SK-N-SH (cell line): Measurements from ENCODE around the gene PIKFYVE. TPM values are rescaled to one million over a fixed set of nuclear protein-coding genes. Genes with fewer than 3 reads are reported as not detected.

ENCODE experiments used
- CTCF ChIA-PET: fragments of 300-600, 350-600 bp; formaldehyde crosslinking; extraction: SDS; loops from one replicate; lab custom pipeline; 2021; lab: Yijun Ruan, JAX
- POLR2A ChIA-PET: fragments of 350-600 bp; sonication (Branson Sonifier 250); formaldehyde crosslinking; extraction: SDS; loops from one replicate; lab custom pipeline; 2020; ENCODE audit warnings: antibody characterized with exemption, inconsistent platforms; lab: Yijun Ruan, JAX
- DNase-seq: peaks from one replicate; pipeline ENCODE4 v3.0.0; 2012
- H2AFZ ChIP-seq: fragments of 200-600 bp; sonication (generic); 2 replicates; pipeline ENCODE4 v1.8.1; 2016; ENCODE audit warnings: antibody characterized with exemption, mild to moderate bottlenecking, low read depth
- H3F3A ChIP-seq: fragments of 200-600 bp; sonication (generic); replicated peaks from 2 replicates; pipeline ENCODE3; 2016; ENCODE audit warnings: antibody characterized with exemption, mild to moderate bottlenecking; ENCODE audit not compliant: insufficient read depth
- H3K27ac ChIP-seq, 2 experiments: fragments of 200-500 bp in 1 of 2; fragments of 200-600 bp in 1 of 2; sonication (Bioruptor generic) in 1 of 2; sonication (generic), shearing (Covaris generic) in 1 of 2; 2 replicates each; pipeline versions ENCODE4 v1.5.1 to v1.6.1; 2014 to 2016; ENCODE audit warnings: low read depth in 2 of 2, inconsistent platforms in 1 of 2, low read length in 1 of 2, mild to moderate bottlenecking in 1 of 2, mixed read lengths in 1 of 2
- H3K27me3 ChIP-seq: fragments of 200-600 bp; sonication (generic), shearing (Covaris generic); 2 replicates; pipeline ENCODE4 v1.6.1; 2016; ENCODE audit warnings: mixed run types; ENCODE audit not compliant: insufficient read depth
- H3K36me3 ChIP-seq, 2 experiments: fragments of 200-500 bp in 1 of 2; fragments of 200-600 bp in 1 of 2; sonication (Bioruptor generic) in 1 of 2; sonication (generic) in 1 of 2; replicated peaks in 1 of 2; 2 replicates each; pipeline versions ENCODE3 to v1.5.1; 2014 to 2016; ENCODE audit warnings: low read length in 1 of 2, mild to moderate bottlenecking in 1 of 2; ENCODE audit not compliant: insufficient read depth in 2 of 2, control insufficient read depth in 1 of 2
- H3K4me1 ChIP-seq, 2 experiments: fragments of 200-500 bp in 1 of 2; fragments of 200-600 bp in 1 of 2; sonication (Bioruptor generic) in 1 of 2; sonication (generic), shearing (Covaris generic) in 1 of 2; 2 replicates each; pipeline versions ENCODE4 v1.5.1 to v1.6.1; 2014 to 2016; ENCODE audit warnings: low read depth in 1 of 2, low read length in 1 of 2, mixed run types in 1 of 2; ENCODE audit not compliant: insufficient read depth in 2 of 2, control insufficient read depth in 1 of 2
- H3K4me2 ChIP-seq: fragments of 200-600 bp; sonication (generic), shearing (Covaris generic); 2 replicates; pipeline ENCODE4 v1.6.1; 2017; ENCODE audit warnings: mixed run types
- H3K4me3 ChIP-seq, 2 experiments: fragments of 200-500 bp in 1 of 2; fragments of 200-600 bp in 1 of 2; sonication (Bioruptor generic) in 1 of 2; sonication (generic), shearing (Covaris generic) in 1 of 2; 2 replicates each; pipeline versions ENCODE4 v1.5.1 to v1.8.1; 2014 to 2016; ENCODE audit warnings: low read depth in 2 of 2, inconsistent platforms in 1 of 2, low read length in 1 of 2, mild to moderate bottlenecking in 1 of 2, mixed read lengths in 1 of 2, moderate library complexity in 1 of 2
- H3K79me2 ChIP-seq: fragments of 200-600 bp; sonication (generic); 2 replicates; pipeline ENCODE4 v1.8.1; 2017; ENCODE audit warnings: mild to moderate bottlenecking; ENCODE audit not compliant: insufficient read depth
- H3K9ac ChIP-seq: fragments of 200-600 bp; sonication (generic); 2 replicates; pipeline ENCODE4 v1.6.1; 2017; ENCODE audit warnings: mixed run types
- H3K9me2 ChIP-seq: fragments of 200-600 bp; sonication (generic); 2 replicates; pipeline ENCODE4 v1.6.1; 2017; ENCODE audit warnings: mixed run types
- H3K9me3 ChIP-seq: fragments of 200-600 bp; sonication (generic); 2 replicates; pipeline ENCODE4 v1.6.1; 2017; ENCODE audit warnings: mixed run types, mild to moderate bottlenecking, moderate library complexity
- H4K20me1 ChIP-seq: fragments of 200-600 bp; sonication (generic); 2 replicates; pipeline ENCODE4 v1.6.1; 2017; ENCODE audit warnings: mild to moderate bottlenecking, mixed run types; ENCODE audit not compliant: insufficient read depth
- EP300 ChIP-seq, 2 experiments: IDR thresholded peaks; 2 replicates each; pipeline versions ENCODE4 v1.4.0 to v1.6.1; 2012; ENCODE audit warnings: borderline replicate concordance in 1 of 2, low read depth in 1 of 2, low read length in 1 of 2
- FOXJ3 ChIP-seq: sonication (generic); formaldehyde crosslinking; IDR thresholded peaks from 2 replicates; pipeline ENCODE4 v1.5.1; 2020; ENCODE audit warnings: mild to moderate bottlenecking, missing genetic modification reagents
- GATA2 ChIP-seq: sonication (generic); formaldehyde crosslinking; IDR thresholded peaks from 2 replicates; pipeline ENCODE4 v1.5.0; 2020; ENCODE audit warnings: mild to moderate bottlenecking, missing genetic modification reagents
- MEF2A ChIP-seq: IDR thresholded peaks from 2 replicates; pipeline ENCODE4 v1.4.0; 2012; ENCODE audit warnings: low read depth, borderline replicate concordance
- MXI1 ChIP-seq: IDR thresholded peaks from 2 replicates; pipeline ENCODE4 v1.6.1; 2012; ENCODE audit warnings: mild to moderate bottlenecking, low read depth, low read length, improper control_type of control experiment
- POLR2AphosphoS5 ChIP-seq: IDR thresholded peaks from 2 replicates; pipeline ENCODE4 v1.6.1; 2012; ENCODE audit warnings: low read depth, low read length
- RAD21 ChIP-seq: IDR thresholded peaks from 2 replicates; pipeline ENCODE4 v1.6.1; 2012; ENCODE audit warnings: mild to moderate bottlenecking, low read length
- RFX5 ChIP-seq: IDR thresholded peaks from 2 replicates; pipeline ENCODE4 v1.6.1; 2012; ENCODE audit warnings: mild to moderate bottlenecking, improper control_type of control experiment, low read length
- TEAD4 ChIP-seq: IDR thresholded peaks from 2 replicates; pipeline ENCODE4 v1.4.0; 2012; ENCODE audit warnings: mild to moderate bottlenecking, borderline replicate concordance; ENCODE audit not compliant: insufficient read depth
- WGBS: methylation state at CpG from one replicate; pipeline ENCODE4 v1.1.6; 2017; ENCODE audit warnings: low lambda C conversion rate; 5-methylcytosine and 5-hydroxymethylcytosine counted together
- polyA plus RNA-seq, 3 experiments: library from polyadenylated mRNA; depleted of rRNA; stranded (reverse); fragments of >200 nt; gene quantifications; 2 replicates each; pipeline ENCODE4 v1.2.3, GENCODE V29; 2012
- TF ChIP-seq, protein P1 (sequence below): fragments of 150-350 bp; IDR thresholded peaks from 2 replicates; pipeline ENCODE4 v1.6.1; 2017; ENCODE audit warnings: antibody characterized with exemption, low read length, low read depth, borderline replicate concordance
- TF ChIP-seq, protein P2 (sequence below): IDR thresholded peaks from 2 replicates; pipeline ENCODE4 v1.4.0; 2012; ENCODE audit warnings: low read depth, borderline replicate concordance
- TF ChIP-seq, protein P3 (sequence below): fragments of 200-600 bp; sonication (generic); IDR thresholded peaks from 2 replicates; pipeline ENCODE4 v1.6.1; 2017; ENCODE audit warnings: antibody characterized with exemption, mild to moderate bottlenecking, moderate library complexity

Gene PIKFYVE
- polyA plus RNA-seq, 1 of the 3 experiments (the other 2 are of a cell fraction), result 7.0 TPM

DNA sequence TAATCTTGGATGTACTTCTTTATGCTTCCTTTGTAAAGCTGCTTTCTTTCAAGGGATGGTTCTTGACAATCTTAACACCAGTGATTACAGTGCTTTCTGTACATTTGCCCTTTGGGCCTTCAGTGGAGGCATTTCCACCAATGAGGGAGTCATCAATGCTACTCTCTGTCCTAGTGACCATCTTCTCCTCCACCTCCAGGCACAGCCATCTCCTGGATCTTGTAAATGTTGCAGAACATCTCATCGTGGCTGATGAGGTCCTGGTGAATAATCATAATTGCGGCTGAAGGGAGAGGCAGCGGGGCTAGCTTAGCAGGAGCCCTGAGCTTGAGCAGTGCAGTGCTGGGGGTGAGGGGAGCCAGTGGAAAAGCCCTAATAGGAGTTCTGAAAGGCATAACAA is 43.7 kb upstream of the PIKFYVE start:
- Histone ChIP-seq H3K4me1 (no peaks in the 10 kb centered on the region), H3K4me3 (no peak overlapping the region), H3K27ac (no peak overlapping the region), H3K9ac (no peak overlapping the region), H3F3A (peaks cover 3% of the 10 kb centered on the region), H3K27me3 (no peaks in the 10 kb centered on the region; the same call in 1 of the 2 replicates), H4K20me1 (no peaks in the 10 kb centered on the region), H3K9me2 (no peaks in the 10 kb centered on the region), H3K9me3 (no peaks in the 10 kb centered on the region), H2AFZ (no peak overlapping the region), H3K79me2 (no peaks in the 10 kb centered on the region), H3K4me2 (no peak overlapping the region), H3K36me3 (no peaks in the 10 kb centered on the region)
- DNase-seq, result no peak
- whole genome bisulfite sequencing, result 60% methylated on average over 3 of the region's 3 CpGs
- CTCF ChIA-PET, result interaction anchor here (0.7 to 1.0 kb wide), 2 partner anchors 47 to 120 kb away, joined by 3 to 6 read pairs; no protein-coding TSS in a partner anchor
- TF ChIP-seq RFX5 (no peak), FOXJ3 (CRISPR knock-in tag) (no peak), EP300 (IDR thresholded peaks at IDR 0.05; ENCODE audit: borderline replicate concordance in 1 of 2, low read depth in 1 of 2, low read length in 1 of 2) (no peak), RAD21 (no peak), MXI1 (no peak)
- TF ChIP-seq, protein P1, sequence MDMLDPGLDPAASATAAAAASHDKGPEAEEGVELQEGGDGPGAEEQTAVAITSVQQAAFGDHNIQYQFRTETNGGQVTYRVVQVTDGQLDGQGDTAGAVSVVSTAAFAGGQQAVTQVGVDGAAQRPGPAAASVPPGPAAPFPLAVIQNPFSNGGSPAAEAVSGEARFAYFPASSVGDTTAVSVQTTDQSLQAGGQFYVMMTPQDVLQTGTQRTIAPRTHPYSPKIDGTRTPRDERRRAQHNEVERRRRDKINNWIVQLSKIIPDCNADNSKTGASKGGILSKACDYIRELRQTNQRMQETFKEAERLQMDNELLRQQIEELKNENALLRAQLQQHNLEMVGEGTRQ, result no peak
- TF ChIP-seq, protein P2, sequence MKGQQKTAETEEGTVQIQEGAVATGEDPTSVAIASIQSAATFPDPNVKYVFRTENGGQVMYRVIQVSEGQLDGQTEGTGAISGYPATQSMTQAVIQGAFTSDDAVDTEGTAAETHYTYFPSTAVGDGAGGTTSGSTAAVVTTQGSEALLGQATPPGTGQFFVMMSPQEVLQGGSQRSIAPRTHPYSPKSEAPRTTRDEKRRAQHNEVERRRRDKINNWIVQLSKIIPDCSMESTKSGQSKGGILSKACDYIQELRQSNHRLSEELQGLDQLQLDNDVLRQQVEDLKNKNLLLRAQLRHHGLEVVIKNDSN, result no peak
- POLR2A ChIA-PET, result no interaction called here

DNA sequence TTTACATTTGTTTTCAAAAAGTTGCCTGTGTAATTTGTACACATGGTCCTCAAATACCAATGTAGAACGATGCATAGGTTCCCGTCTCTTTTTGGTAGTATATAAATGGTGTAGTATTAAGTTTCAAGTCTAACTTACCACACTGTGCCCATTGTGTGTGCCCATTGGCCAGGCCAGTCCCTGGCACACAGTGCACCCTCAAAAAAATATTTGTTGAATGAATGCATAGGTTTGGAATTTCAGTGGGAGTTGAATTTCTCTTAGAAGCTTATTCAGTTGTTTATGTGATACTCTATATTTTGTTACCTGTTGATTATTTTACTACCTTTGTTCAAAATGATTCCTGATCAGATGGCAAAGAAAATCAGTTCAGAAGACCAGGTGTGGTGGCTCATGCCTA is 41.3 kb upstream of the PIKFYVE start:
- H3K9me2 ChIP-seq, result no peaks in the 10 kb centered on the region
- CTCF ChIA-PET, result interaction anchor here (1.1 to 1.7 kb wide), 2 partner anchors 10 to 49 kb away, joined by 3 to 5 read pairs; no protein-coding TSS in a partner anchor
- no peaks in the 10 kb centered on the region; the same call in 1 of the 2 replicates for H3K27me3 ChIP-seq
- no peak for DNase-seq
- no peak overlapping the region for H3K27ac ChIP-seq
- POLR2A ChIA-PET, result no interaction called here
- H3K9me3 ChIP-seq, result no peaks in the 10 kb centered on the region
- H3K4me3 ChIP-seq, result no peak overlapping the region
- H3K9ac ChIP-seq, result no peak overlapping the region
- H3K79me2 ChIP-seq, result no peaks in the 10 kb centered on the region
- WGBS, result 85% methylated on average over 2 of the region's 2 CpGs
- no peaks in the 10 kb centered on the region for H3K4me1 ChIP-seq
- peaks cover 3% of the 10 kb centered on the region for H3F3A ChIP-seq
- H2AFZ ChIP-seq, result no peak overlapping the region
- no peaks in the 10 kb centered on the region for H3K36me3 ChIP-seq
- TF ChIP-seq MEF2A (no peak), GATA2 (CRISPR knock-in tag) (no peak), TEAD4 (no peak), RFX5 (no peak), POLR2AphosphoS5 (no peak), FOXJ3 (CRISPR knock-in tag) (no peak)
- TF ChIP-seq, protein P3, sequence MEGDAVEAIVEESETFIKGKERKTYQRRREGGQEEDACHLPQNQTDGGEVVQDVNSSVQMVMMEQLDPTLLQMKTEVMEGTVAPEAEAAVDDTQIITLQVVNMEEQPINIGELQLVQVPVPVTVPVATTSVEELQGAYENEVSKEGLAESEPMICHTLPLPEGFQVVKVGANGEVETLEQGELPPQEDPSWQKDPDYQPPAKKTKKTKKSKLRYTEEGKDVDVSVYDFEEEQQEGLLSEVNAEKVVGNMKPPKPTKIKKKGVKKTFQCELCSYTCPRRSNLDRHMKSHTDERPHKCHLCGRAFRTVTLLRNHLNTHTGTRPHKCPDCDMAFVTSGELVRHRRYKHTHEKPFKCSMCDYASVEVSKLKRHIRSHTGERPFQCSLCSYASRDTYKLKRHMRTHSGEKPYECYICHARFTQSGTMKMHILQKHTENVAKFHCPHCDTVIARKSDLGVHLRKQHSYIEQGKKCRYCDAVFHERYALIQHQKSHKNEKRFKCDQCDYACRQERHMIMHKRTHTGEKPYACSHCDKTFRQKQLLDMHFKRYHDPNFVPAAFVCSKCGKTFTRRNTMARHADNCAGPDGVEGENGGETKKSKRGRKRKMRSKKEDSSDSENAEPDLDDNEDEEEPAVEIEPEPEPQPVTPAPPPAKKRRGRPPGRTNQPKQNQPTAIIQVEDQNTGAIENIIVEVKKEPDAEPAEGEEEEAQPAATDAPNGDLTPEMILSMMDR, result no peak
- H3K4me2 ChIP-seq, result no peak overlapping the region
- no peaks in the 10 kb centered on the region for H4K20me1 ChIP-seq
